Measurements from ENCODE around the gene GMEB2. TPM values are rescaled to one million over a fixed set of nuclear protein-coding genes. Genes with fewer than 3 reads are reported as not detected.
A peak's percentile ranks its signal among the peaks of the same experiment; 100 is the strongest.

Gene GMEB2
- total and polyA plus RNA-seq, 11 donors = 4.3 to 10.0 (median 6.1) TPM

DNA sequence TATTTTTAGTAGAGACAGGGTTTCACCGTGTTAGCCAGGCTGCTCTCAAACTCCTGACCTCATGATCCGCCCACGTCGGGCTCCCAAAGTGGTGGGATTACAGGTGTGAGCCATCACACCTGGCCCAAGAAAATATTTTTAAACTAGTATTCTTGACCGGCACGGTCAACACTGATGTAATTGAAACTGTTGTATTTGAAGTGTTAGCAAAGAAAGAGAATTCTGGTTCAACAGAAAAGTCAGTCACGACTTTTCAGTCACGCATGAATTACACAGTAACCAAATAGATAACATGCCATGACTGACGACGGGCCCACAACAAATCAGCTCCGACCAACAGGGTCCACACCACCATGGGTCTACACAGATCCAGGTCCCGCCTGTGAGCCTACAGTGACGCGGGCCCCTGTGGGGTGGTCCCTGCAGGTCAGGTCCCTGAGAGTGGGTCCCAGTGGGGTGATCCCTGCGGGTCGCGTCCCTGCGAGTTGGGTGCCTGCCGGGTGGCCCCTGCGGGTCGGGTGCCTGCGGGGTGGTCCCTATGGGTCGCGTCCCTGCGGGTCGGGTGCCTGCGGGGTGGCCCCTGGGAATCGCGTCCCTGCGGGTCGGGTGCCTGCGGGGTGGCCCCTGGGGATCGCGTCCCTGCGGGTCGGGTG, 1.0 kb downstream of the GMEB2 start:
- Histone ChIP-seq H3K36me3 (peaks cover 0 to 7% (median 0%) of the 10 kb centered on the region in 9 donors), H3K4me1 (peaks cover 0 to 28% (median 13%) of the 10 kb centered on the region in 12 donors), H3K27me3 (no peaks in the 10 kb centered on the region), H3K4me3 (peak overlapping the region; percentile 58 to 95 (median 86)), H3K9me3 (no peaks in the 10 kb centered on the region), H3K27ac (peak overlapping the region; percentile 88 to 99 (median 95))
- WGBS, 4 donors = 16 to 31% (median 23%) methylated on average over 19 to 36 of the region's 36 CpGs
- no peak for TF ChIP-seq POLR2A (IDR thresholded peaks at IDR 0.05)
- TF ChIP-seq, protein P1, sequence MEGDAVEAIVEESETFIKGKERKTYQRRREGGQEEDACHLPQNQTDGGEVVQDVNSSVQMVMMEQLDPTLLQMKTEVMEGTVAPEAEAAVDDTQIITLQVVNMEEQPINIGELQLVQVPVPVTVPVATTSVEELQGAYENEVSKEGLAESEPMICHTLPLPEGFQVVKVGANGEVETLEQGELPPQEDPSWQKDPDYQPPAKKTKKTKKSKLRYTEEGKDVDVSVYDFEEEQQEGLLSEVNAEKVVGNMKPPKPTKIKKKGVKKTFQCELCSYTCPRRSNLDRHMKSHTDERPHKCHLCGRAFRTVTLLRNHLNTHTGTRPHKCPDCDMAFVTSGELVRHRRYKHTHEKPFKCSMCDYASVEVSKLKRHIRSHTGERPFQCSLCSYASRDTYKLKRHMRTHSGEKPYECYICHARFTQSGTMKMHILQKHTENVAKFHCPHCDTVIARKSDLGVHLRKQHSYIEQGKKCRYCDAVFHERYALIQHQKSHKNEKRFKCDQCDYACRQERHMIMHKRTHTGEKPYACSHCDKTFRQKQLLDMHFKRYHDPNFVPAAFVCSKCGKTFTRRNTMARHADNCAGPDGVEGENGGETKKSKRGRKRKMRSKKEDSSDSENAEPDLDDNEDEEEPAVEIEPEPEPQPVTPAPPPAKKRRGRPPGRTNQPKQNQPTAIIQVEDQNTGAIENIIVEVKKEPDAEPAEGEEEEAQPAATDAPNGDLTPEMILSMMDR (IDR thresholded peaks at IDR 0.05) = no peak
- intact Hi-C loops (cut with DNase I) = loop anchor here in 3 of 10 donors (2.0 to 10.0 kb wide), 4 partner anchors 15 to 239 kb away; partner anchors contain the start of genes ABHD16B (in 1 of the 3), RTEL1 (in 1 of the 3) and TPD52L2 (in 1 of the 3)
- peak in 4 of 5 donors; percentile 29 to 46 (median 34) for DNase-seq
- no peak for ATAC-seq

DNA sequence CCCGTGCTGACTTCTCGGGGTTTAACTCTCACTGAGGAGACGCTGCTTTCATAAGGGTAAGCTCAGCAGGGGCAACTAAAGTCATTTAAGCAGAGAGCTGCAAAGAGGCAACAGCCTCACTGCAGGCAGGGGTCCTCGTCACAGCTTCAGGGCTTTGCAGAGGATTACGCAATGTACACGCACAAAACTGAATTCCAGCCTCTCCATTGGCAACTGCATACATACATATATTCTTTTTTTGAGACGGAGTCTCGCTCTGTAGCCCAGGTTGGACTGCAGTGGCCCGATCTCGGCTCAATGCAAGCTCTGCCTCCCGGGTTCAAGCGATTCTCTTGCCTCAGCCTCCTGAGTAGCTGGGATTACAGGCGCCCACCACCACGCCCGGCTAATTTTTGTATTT, 2.4 kb downstream of the GMEB2 start:
- WGBS, 4 donors = 86 to 92% (median 88%) methylated on average over 15 of the region's 15 CpGs
- DNase-seq (peak in 2 of 5 donors; percentile 2 to 20), ATAC-seq (no peak)
- Histone ChIP-seq H3K4me1 (peaks cover 0 to 25% (median 13%) of the 10 kb centered on the region in 12 donors), H3K27ac (no peak overlapping the region), H3K9me3 (no peaks in the 10 kb centered on the region), H3K4me3 (no peak overlapping the region), H3K27me3 (no peaks in the 10 kb centered on the region), H3K36me3 (peaks cover 0 to 9% (median 0%) of the 10 kb centered on the region in 9 donors)
- intact Hi-C loops (cut with DNase I) = loop anchor here in 2 of 10 donors (5.0 to 10.0 kb wide), 2 partner anchors 37 to 240 kb away; partner anchors contain the start of genes ABHD16B (in 1 of the 2) and TPD52L2 (in 1 of the 2)
- no peak for TF ChIP-seq POLR2A (IDR thresholded peaks at IDR 0.05)
- TF ChIP-seq, protein P1 (IDR thresholded peaks at IDR 0.05) = no peak

DNA sequence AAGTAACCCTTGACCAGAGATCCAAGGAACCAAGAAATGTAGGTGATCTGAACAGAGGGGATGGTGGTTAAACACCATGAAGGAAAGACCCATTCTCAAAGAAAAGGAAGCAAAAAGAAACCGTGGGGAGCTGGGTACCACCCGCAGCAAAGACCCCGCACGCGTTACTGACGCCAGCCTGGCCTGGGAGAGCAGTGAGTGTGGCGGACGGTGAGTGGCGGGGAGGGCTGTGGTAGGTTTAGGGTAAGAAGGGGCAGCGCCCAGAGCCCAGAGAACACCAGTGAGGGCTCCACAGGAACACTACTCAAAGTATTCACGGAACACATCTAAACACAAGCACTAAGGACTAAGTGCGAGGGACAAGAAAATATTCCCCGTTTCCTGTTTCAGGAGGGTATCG, 4.2 kb downstream of the GMEB2 start:
- Histone ChIP-seq H3K4me1 (peaks cover 0 to 11% (median 5%) of the 10 kb centered on the region in 12 donors), H3K27ac (no peak overlapping the region), H3K36me3 (peaks cover 0 to 27% (median 15%) of the 10 kb centered on the region in 9 donors), H3K4me3 (no peak overlapping the region), H3K27me3 (no peaks in the 10 kb centered on the region), H3K9me3 (no peaks in the 10 kb centered on the region)
- TF ChIP-seq, protein P1 (IDR thresholded peaks at IDR 0.05) = no peak
- TF ChIP-seq POLR2A (IDR thresholded peaks at IDR 0.05) = no peak
- no peak for ATAC-seq
- intact Hi-C loops (cut with DNase I) = loop anchor here in 2 of 10 donors (5.0 to 10.0 kb wide), 2 partner anchors 35 to 242 kb away; partner anchors contain the start of genes ABHD16B (in 1 of the 2) and TPD52L2 (in 1 of the 2)
- 94% methylated on average over 14 of the region's 14 CpGs for WGBS, 4 donors
- DNase-seq = peak in 2 of 5 donors; percentile 18 to 33

DNA sequence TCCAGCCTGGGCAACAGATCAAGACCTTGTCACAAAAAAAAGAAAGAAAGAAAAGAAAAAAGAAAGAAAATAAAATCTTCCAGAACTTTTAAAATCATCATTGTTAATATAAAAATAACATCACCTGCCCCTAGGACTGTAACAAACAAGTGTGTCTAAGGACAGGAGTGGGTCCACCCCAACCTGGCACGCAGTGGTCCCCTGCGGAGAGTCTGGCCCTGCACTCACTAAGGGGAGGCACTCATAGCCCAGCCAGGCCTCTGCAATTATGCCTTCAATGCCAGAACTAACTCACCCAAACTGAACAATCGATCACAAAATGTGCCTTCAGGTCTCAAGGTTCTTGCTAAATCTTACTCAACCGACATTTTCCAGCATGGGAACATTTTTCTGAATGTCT, 4.8 kb downstream of the GMEB2 start:
- 85 to 93% (median 92%) methylated on average over 4 of the region's 4 CpGs for WGBS, 4 donors

More for the DNA sequence above, 4.8 kb downstream of the GMEB2 start:
- intact Hi-C loops (cut with DNase I) = loop anchor here in 2 of 10 donors (5.0 to 10.0 kb wide), 2 partner anchors 35 to 243 kb away; partner anchors contain the start of genes ABHD16B (in 1 of the 2) and TPD52L2 (in 1 of the 2)
- no peak for TF ChIP-seq POLR2A (IDR thresholded peaks at IDR 0.05)
- TF ChIP-seq, protein P1 (IDR thresholded peaks at IDR 0.05) = no peak
- Histone ChIP-seq H3K27ac (no peak overlapping the region), H3K27me3 (no peaks in the 10 kb centered on the region), H3K4me3 (no peak overlapping the region), H3K4me1 (peaks cover 0 to 11% (median 4%) of the 10 kb centered on the region in 12 donors), H3K9me3 (no peaks in the 10 kb centered on the region), H3K36me3 (peaks cover 0 to 33% (median 21%) of the 10 kb centered on the region in 9 donors)
- ATAC-seq (no peak), DNase-seq (peak in 2 of 5 donors; percentile 2 to 14)
